ENCODE measurements around the gene IL17D.
A peak's percentile ranks its signal among the peaks of the same experiment; 100 is the strongest.

The IL17D gene

DNA sequence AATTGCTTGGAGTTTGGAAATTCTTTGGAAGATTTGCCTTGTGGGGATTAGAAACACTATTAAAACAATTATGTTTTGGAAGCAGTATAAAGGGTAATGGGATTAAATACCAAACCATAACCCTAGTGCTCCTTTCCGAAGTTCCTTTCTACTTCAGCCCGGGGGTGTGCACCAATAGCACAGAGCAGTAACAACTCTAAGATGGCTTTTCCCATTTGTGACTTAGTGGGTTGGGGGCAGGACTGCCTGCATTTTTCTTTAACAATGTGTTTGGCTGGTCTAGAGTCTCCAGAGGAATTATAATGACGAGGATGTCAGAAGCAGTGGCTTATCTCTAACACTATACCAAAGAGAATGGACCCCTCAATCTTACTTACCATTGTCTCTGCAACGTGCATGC is 11.9 kb upstream of the IL17D start:
- DNase-seq, result no peak

- no peak for DNase-seq
Observed at GRCh38 chr13:20696073-20696472, 7.4 kb upstream of the IL17D start.

DNA sequence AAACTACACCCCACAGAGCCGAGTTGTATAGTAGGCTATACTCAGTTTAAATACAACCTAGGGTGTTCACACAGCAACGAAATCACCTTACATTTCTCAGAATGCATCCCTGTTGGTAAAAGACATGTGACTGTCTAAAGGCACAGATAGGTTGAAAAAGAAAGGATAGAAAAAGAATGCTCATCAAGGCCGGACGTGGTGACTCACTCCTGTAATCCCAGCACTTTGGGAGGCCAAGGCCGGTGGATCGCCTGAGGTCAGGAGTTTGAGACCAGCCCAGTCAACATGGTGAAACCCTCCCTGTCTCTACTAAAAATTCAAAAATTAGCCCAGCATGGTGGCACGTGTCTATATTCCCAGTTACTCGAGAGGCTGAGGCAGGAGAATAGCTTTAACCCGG is 3.8 kb upstream of the IL17D start:
- no peak for DNase-seq

DNA sequence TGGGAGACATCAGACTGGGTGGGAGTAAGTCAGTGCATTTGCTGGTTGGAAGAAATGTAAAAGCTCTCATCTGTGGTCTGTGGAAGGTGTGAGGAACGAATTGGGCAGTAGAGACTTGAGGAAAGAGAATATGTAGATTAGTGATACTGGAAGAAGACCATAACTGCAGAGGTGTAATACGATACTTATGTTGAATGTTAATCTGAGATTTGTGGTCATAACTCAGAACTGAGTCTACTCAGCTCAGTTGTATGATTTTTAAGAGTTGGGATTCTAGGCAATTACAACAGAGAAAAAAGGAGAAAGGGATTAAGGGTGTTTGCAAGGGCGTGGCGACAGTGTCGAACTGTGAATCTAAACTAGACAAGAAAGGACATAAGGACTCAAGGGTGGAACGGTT is 3.2 kb upstream of the IL17D start:
- DNase-seq, result no peak

- no peak for DNase-seq
Observed at GRCh38 chr13:20701461-20701860, 2.0 kb upstream of the IL17D start.

DNA sequence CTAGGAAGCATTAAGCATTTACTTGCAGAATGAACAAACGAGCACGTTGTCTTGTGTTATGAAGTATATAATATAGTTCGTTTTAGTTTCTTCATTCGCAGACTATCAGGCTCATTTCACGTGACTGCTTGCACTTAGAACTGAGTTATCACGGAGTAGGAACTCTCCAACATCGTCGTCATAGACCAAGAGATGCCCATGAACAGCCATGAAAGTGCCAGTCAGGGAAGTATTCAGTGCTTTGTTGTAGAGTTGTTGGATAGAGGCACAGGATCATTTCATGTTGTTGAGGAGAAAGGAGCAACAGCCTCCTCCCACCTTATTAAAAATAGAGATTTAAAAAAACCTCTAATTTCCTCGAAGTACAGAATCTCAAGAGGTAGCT is 977 bp upstream of the IL17D start:
- peak in 2 of 3 experiments; percentile 22 to 44 for DNase-seq

DNA sequence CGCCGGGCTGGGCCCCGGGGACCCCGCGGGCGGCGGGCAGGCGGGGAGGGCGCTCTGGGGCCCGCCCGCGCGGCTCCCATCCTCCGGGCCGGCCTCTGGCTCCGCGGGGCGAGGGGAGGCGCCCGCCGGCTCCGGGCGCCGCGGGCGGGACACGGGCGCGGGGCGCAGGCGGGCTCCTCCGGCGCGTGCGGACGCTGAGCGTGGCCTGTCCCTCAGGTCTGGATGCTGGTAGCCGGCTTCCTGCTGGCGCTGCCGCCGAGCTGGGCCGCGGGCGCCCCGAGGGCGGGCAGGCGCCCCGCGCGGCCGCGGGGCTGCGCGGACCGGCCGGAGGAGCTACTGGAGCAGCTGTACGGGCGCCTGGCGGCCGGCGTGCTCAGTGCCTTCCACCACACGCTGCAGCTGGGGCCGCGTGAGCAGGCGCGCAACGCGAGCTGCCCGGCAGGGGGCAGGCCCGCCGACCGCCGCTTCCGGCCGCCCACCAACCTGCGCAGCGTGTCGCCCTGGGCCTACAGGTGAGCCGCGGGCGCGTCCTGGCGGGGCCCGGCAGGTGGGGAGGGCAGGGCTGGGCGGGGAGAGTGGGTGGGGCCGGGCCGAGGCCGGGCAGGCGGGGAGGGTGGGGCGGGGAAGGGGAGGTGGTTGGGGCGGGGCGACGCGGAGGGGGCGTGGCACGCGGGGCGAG is 420 bp downstream of the IL17D start:
- DNase-seq, result peak; percentile 67 to 83 (median 78)

- peak in 2 of 3 experiments; percentile 2 to 30 for DNase-seq
Observed at GRCh38 chr13:20704459-20705069, 1.1 kb downstream of the IL17D start.

DNA sequence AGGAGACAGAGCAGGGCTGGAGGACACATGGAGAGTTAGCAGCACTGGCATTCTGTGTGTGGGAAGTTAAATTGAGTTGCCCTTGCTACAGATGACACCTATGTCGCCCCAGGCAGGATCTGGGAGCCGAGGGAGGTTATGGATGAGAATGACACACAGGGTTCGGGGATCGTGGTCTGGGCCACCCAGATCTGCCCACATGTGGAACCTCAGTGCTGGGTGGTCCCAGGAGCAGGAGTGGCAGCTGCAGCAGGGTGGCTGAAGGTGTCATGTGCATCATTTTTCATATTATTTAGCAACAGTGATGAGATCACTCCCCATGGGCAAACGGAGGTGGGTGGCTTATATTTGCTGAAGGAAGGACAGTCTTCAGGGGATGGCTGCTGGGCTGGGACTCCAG is 3.2 kb downstream of the IL17D start:
- no peak for DNase-seq

- DNase-seq, result no peak
Observed at GRCh38 chr13:20708216-20708615, 4.7 kb downstream of the IL17D start.

GRCh38 chr13:20709369-20709768 is 5.9 kb downstream of the IL17D start:
- no peak for DNase-seq

DNA sequence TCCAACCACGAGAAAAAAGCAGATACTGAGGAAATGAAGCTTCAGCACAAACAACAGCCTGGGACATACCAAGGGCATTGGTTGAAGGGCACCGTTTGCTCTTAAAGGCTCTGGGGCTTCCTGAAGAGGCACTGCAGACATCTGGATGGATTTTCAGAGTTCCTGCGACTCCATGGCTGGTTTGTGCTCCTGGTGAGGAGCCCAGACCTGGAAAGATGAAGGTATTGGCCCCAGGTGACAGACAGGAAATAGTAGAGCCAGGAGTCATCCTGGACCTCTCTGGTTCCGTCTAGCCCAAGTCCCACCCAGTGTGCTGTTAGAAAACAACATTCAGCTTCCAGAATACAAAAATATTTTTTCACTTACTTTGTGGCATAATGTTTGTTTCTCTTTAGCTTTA is 6.3 kb downstream of the IL17D start:
- no peak for DNase-seq

GRCh38 chr13:20711301-20712044 is 8.0 kb downstream of the IL17D start:
- peak in 1 of 3 experiments; percentile 1 for DNase-seq

GRCh38 chr13:20713014-20713376 is 9.5 kb downstream of the IL17D start:
- peak in 1 of 3 experiments; percentile 1 for DNase-seq

- DNase-seq, result no peak
Observed at GRCh38 chr13:20713751-20714150, 10.3 kb downstream of the IL17D start.

- DNase-seq, result no peak
Observed at GRCh38 chr13:20714161-20714560, 10.7 kb downstream of the IL17D start.

DNA sequence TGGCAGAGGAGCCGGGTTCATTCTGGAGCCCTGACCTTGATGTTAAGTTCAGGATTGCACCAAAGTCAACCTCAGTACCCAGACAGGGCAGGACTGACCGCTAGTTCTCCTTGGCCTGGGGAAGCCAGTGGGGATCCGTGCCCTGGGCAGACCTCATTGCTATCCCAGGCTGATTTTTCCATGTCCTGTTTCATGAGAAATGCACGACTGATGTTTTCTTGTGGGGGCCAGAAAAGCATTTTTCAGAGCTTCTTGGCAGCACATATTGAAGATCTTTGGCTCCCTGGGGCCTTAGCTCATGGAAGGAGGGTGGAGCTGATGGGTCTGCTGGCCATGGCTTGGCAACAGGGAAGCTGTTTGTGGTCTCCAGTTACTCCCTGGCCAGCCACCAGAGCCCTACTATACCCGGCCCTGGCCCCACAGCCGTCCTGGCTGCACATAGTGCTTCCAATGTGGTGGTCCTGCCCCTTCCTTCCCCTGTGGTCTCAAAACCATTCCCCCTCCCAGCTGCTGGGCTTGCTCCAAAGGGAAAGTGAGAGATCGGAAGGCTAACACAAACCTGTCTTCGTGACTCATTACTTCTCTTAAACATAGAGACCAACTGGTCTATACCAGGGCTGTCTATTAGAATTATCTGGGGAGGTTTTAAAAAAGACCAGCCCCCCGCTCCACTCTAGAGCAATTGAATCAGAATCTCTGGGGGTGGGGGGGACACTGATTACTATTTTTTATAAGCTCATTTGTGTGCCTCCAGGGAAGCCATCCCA is 11.2 kb downstream of the IL17D start:
- no peak for DNase-seq

- DNase-seq, result no peak
Observed at GRCh38 chr13:20715330-20715712, 11.8 kb downstream of the IL17D start.

DNA sequence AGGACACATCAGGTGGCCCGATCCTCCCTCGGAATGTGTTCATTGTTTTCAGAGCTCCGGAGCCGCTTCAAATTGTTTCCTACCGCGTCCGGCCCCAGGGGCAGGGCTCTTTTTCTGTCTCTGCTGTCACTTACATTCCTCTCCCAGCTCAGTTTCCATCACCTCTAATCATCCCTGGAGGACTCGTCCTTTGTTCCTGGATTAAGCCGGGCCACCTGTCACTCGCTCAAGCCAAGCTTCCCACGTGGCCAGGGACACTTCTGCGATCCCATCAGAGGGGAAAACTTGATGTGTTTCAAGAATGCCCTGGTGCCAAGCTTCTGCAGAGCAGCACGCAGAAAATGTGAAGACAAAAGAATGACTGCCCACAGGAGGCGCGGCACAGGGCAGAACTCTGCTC is 13.5 kb downstream of the IL17D start:
- no peak for DNase-seq

GRCh38 chr13:20717581-20718542 is 14.4 kb downstream of the IL17D start:
- DNase-seq, result no peak

DNA sequence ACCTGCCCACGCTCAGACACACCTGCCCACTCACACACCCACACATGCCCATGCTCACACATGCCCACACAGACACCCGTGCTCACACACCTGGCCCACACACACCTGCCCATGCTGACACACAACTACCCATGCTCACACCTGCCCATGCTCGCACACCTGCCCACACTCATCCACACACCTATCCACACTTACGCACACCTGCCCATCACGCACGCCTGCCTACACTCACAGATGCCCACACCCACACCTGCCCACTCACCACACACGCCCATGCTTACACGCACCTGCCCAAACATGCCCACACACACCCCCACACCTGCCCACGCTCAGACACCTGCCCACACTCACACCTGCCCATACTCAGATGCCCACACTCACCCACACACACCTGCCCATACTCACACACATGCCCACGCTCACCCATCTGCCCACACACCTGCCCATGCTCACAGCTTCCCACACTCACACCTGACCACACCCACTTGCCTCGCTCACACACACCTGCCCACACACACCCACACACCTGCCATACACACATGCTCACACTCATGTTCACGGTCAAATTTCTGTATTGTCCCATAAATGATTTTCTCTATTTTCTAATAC is 15.6 kb downstream of the IL17D start:
- no peak for DNase-seq

DNA sequence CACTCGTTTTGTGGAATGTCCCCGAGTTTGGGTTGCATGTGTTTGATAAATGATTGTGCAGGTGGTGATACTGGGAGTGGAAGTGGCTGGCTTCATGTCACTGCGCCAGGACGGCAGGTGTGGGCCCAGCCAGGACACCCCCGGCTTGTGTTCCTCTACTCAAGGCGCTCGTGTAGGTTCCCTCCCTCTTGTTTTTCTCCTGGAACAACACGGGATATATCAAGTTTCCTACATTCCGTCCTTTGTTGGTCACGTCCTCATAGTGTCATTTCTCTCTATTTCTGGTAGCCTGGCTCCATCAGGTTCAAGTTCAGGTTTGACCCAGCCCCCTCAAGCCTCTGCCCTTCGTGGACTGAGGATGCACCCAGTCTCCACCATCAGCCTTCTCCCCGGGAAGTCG is 16.3 kb downstream of the IL17D start:
- DNase-seq, result no peak
